ENCODE measurements around the gene GPR157. TPM values are rescaled to one million over a fixed set of nuclear protein-coding genes. Genes with fewer than 3 reads are reported as not detected.
"Not testable (repeated sequence)": the region's sequence is repeated elsewhere in the genome, so short reads cannot be mapped to it uniquely, and the experiment has no call there.

The GPR157 gene
- total RNA-seq, 2 donors from 2014 or later: 4.4 to 5.6 TPM

DNA sequence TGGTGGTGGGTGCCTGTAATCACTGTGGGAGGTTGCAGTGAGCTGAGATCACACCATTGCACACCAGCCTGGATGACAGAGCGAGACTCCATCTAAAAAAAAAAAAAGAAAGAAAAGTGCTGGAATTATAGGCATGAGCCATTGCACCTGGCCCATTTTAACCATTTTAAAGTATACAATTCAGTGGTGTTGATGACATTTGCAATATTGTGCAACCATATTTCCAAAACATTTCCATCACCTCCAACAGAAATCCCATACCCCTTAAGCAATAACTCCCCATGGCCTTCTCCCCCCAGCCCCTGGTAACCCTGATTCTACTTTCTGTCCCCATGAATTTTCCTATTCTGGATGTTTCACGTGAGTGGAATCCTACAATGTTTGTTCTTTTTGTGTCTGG is 11.0 kb upstream of the GPR157 start:
- no peak for ATAC-seq
- no peaks in the 10 kb centered on the region for H3K9me3 ChIP-seq (ENCODE audit: control insufficient read depth, low read length, poor library complexity, severe bottlenecking)
- peaks cover 3% of the 10 kb centered on the region for H3K4me1 Mint-ChIP-seq
- peaks cover 11% of the 10 kb centered on the region for H3K27me3 Mint-ChIP-seq
- no peak for DNase-seq
- H3K27ac Mint-ChIP-seq: no peak overlapping the region
- no peak overlapping the region for H3K4me3 Mint-ChIP-seq
- no peaks in the 10 kb centered on the region for H3K36me3 Mint-ChIP-seq (ENCODE audit: low read depth)

DNA sequence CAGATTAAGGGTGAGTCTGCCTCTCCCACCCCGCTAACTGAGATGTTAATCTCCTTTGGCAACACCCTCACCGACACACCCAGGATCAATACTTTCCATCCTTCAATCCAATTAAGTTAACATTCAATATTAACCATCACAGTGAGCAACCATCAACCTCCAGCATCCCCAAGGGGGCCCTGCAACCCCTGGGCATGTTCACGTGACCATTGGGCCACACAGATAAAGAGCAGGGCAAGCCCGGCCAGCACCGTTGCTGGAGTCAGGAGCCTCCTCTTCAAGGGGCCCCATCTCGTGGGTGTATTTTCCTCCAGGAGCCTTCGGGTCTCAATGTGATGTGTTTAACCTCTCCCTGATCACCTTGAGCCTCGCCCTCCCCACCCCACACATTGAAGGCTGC is 8.0 kb upstream of the GPR157 start:
- no peak overlapping the region for H3K4me3 Mint-ChIP-seq

DNA sequence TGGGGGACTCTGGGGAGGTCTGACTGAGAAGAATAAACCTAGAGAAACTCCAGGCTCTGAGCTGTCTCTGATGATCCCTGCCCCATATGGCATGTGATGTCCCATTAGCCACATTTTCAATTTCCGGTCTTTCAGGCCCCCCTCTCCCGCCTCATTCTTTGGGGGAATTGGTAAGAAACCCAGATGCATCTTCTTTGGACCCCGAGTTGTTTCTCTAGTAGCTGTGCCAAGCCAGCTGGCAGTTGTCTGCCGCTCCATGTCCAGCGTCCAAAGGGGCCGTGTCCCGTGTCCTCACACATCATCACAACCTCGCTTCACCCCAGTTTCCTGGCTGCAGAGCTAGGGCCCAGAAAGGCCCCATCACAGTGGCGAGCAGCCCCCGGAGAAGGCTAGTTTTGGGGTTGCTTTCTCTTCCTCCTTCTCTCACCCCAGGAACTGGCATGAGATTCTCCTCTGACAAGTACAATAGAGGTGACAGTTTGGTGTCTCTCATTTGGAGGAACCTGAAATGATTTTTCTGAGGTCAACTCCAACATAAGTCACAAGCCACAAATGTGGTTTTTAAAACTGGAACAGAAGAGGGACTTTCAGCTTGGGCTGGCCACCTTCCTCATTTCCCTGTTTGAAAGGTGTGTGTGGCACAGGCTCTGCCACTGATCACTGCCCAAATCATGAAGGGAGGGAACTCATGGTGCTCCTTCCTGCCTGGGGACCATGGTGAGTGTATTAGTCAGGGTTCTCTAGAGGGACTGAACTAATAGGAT is 6.4 kb upstream of the GPR157 start:
- peaks cover under 1% of the 10 kb centered on the region for H3K4me1 Mint-ChIP-seq
- H3K9me3 ChIP-seq (ENCODE audit: control insufficient read depth, low read length, poor library complexity, severe bottlenecking): no peaks in the 10 kb centered on the region
- no peaks in the 10 kb centered on the region for H3K36me3 Mint-ChIP-seq (ENCODE audit: low read depth)
- no peak overlapping the region for H3K4me3 Mint-ChIP-seq
- no peak for DNase-seq
- no peak overlapping the region for H3K27ac Mint-ChIP-seq
- peaks cover 11% of the 10 kb centered on the region for H3K27me3 Mint-ChIP-seq
- ATAC-seq: no peak

More for the DNA sequence above, 8.0 kb upstream of the GPR157 start:
- H3K27ac Mint-ChIP-seq: no peak overlapping the region
- peaks cover 11% of the 10 kb centered on the region for H3K27me3 Mint-ChIP-seq
- ATAC-seq: no peak
- DNase-seq: no peak
- no peaks in the 10 kb centered on the region for H3K36me3 Mint-ChIP-seq (ENCODE audit: low read depth)
- no peaks in the 10 kb centered on the region for H3K9me3 ChIP-seq (ENCODE audit: control insufficient read depth, low read length, poor library complexity, severe bottlenecking)
- H3K4me1 Mint-ChIP-seq: no peaks in the 10 kb centered on the region

DNA sequence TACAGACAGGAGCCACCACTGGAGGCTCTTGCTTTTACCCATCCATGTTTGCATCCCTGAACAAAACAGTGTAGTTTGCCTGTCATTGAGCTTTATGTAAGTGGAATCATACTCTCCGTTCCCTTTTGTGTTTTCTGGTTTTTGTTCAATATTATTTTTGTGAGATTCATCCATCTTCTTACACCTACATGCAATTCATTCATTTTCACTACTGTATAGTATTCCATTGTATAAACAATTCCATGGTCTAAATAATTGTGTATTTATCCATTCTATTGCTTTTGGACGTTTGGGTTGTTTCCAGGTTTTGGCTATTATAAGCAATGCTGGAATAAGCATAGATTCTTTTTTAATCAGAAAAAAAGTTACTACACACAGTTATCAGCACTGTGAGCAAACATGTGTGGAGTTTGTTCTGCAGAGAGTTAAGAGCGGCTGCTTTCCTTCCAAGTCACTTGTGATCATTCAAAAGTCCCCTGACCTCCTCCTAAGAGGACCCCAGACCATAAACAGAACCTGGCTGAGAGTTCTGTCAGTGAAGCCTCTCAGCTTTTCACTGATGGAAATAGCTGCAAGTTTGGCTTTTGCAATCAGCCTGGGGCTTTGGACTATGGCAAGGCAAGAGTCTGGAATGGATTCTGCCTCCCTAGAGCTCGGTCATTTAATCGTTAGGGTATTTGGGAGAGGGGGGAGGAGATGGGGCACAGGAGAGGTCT is 5.1 kb upstream of the GPR157 start:
- H3K27ac Mint-ChIP-seq: no peak overlapping the region
- no peaks in the 10 kb centered on the region for H3K36me3 Mint-ChIP-seq (ENCODE audit: low read depth)
- no peak overlapping the region for H3K4me3 Mint-ChIP-seq
- DNase-seq (no peak), ATAC-seq (no peak)
- H3K27me3 Mint-ChIP-seq: peaks cover 11% of the 10 kb centered on the region
- peaks cover 7% of the 10 kb centered on the region for H3K4me1 Mint-ChIP-seq
- no peaks in the 10 kb centered on the region for H3K9me3 ChIP-seq (ENCODE audit: control insufficient read depth, low read length, poor library complexity, severe bottlenecking)

DNA sequence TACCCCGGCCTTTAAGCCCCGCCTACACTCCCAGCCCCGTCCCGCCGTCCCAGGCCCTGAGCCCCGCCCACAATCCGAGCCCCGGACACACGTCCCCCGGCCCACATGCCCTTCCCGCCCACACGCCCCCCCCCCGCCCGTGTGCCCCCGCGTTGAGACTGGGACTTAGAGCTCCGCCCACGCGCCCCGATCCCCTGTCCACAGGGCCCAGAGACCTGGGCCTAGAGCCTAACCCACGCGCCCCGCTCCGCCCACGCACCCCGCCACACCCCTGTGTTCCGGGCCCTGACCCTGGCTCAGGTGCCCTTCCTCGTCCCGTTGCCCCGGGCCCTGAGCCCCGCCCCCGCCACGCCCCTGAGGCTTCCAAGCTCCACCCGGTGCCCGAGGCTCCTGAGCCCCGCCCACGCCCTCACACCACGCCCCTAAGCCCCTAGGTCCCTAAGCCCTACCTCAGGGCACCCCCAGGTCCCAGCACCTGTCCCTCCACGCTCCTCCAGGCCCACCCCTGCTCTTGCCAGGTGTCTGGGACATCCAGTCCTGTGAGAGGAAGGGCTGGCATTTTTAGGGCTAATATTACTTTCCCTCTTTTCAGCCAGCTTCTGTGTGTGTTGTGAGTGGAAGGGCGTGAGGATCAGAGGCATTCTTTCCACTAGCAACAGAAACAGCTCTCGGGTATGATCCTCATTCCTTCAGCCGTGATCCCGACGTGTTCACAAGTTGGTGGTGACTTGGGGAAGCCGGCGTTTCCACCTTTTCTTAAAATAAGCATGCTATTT is 552 bp upstream of the GPR157 start:
- Mint-ChIP-seq H3K4me3 (peak overlapping the region; percentile 88), H3K36me3 (ENCODE audit: low read depth) (no peaks in the 10 kb centered on the region), H3K4me1 (peaks cover 15% of the 10 kb centered on the region), H3K27me3 (no peaks in the 10 kb centered on the region), H3K27ac (peak overlapping the region; percentile 37)
- ATAC-seq (peak; percentile 76), DNase-seq (peak; percentile 72 to 87 (median 86))
- H3K9me3 ChIP-seq (ENCODE audit: control insufficient read depth, low read length, poor library complexity, severe bottlenecking): no peaks in the 10 kb centered on the region

DNA sequence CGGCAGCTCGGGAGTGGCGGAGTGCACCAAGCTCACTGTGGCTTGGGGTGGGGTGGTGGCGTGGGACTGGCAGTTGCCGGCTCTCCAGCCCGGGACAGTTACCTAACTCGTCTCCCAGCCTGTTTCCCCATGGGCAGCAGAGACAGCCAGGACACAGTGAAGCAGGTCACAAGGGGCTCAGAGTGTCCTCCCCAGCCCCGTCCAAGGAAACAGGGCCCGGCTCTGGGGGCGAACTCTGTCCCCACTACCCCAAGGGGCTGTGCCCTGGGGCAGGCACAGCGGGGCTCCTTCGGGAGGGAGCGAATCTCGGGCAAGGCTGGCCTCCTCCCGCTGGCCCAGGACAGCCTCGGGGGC is 759 bp downstream of the GPR157 start:
- Mint-ChIP-seq H3K36me3 (ENCODE audit: low read depth) (no peaks in the 10 kb centered on the region), H3K4me3 (peak overlapping the region; percentile 95), H3K27ac (peak overlapping the region; percentile 8), H3K4me1 (peaks cover 15% of the 10 kb centered on the region), H3K27me3 (no peaks in the 10 kb centered on the region)
- DNase-seq: no peak
- ATAC-seq: no peak
- no peaks in the 10 kb centered on the region for H3K9me3 ChIP-seq (ENCODE audit: control insufficient read depth, low read length, poor library complexity, severe bottlenecking)

DNA sequence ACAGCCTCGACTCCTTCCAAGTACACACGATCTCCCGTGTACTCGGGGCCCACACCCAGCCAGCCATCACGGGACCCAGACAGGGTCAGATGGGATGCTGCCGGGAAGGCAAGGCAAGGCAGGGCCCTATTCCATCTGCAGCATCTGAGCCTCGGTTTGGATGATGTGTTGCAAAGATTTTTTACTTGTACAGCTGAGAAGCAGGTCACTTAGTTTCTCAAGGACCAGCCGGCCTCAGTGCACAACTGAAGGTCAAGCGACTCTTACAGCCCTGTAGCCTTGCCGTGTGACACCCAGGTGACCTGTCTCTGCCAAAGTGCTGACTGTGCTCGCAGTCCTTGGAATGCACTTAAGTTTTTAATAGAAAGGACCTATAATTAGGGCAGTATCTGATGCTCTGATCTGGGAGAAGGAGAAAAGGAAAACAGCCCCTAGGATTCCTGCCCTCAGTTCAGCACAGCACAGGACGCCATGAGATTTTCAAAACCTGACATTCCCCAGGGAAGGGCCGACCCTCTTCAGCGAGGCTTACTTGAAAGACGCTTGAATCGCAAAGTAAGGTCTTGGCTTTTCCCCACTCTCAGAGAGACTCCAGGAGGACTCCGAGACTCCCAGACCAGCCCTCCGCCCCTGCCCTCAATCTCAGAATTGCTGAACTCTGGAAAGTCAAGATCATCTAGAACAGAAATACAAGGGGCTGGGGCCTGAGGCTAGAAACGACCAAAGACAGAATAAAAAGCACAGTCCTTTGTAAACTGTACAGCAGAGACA is 1.3 kb downstream of the GPR157 start:
- no peaks in the 10 kb centered on the region for H3K9me3 ChIP-seq (ENCODE audit: control insufficient read depth, low read length, poor library complexity, severe bottlenecking)
- no peak for DNase-seq
- ATAC-seq: no peak
- no peaks in the 10 kb centered on the region for H3K36me3 Mint-ChIP-seq (ENCODE audit: low read depth)
- H3K27me3 Mint-ChIP-seq: no peaks in the 10 kb centered on the region
- peaks cover 15% of the 10 kb centered on the region for H3K4me1 Mint-ChIP-seq
- H3K4me3 Mint-ChIP-seq: peak overlapping the region; percentile 95
- H3K27ac Mint-ChIP-seq: no peak overlapping the region

DNA sequence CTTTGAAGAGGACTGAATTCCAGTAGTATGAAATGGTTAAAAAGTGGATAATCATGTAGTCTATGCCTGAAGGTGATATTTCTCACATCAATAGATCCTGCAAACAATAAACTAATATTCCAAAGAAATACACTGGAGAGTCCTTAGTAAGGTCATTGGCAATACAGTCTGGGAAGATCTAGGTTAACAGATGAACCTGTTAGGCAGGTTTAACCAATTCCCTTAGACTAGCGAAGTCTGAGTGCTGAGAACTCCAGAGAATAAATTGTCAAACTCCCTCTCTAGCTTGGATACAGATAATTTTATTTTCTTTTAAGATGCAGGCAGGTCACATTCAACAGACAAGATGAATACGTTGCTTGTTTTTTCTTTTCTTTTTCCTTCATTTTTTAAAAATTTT is 2.4 kb downstream of the GPR157 start:
- no peaks in the 10 kb centered on the region for H3K27me3 Mint-ChIP-seq
- ATAC-seq (no peak), DNase-seq (no peak)
- H3K9me3 ChIP-seq (ENCODE audit: control insufficient read depth, low read length, poor library complexity, severe bottlenecking): no peaks in the 10 kb centered on the region
- peaks cover 25% of the 10 kb centered on the region for H3K4me1 Mint-ChIP-seq
- H3K4me3 Mint-ChIP-seq: no peak overlapping the region
- no peak overlapping the region for H3K27ac Mint-ChIP-seq
- H3K36me3 Mint-ChIP-seq (ENCODE audit: low read depth): no peaks in the 10 kb centered on the region

DNA sequence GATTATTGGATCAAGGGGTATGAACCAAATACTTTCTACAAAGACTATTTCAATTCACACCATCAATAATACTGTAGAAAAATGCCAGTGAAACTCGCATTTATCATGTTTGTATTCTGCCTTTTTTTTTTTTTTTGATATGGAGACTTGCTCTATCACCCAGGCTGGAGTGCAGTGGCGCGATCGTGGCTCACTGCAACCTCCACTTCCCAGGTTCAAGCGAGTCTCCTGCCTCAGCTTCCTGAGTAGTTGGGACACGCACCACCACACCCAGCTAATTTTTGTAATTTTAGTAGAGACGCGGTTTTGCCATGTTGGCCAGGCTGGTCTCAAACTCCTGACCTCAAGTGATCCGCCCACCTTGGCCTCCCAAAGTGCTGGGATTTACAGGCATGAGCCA is 3.1 kb downstream of the GPR157 start:
- peaks cover 25% of the 10 kb centered on the region for H3K4me1 Mint-ChIP-seq
- not testable (repeated sequence) for H3K9me3 ChIP-seq (ENCODE audit: control insufficient read depth, low read length, poor library complexity, severe bottlenecking); DNase-seq; ATAC-seq; H3K27ac Mint-ChIP-seq; H3K27me3 Mint-ChIP-seq; H3K36me3 Mint-ChIP-seq (ENCODE audit: low read depth); H3K4me3 Mint-ChIP-seq

DNA sequence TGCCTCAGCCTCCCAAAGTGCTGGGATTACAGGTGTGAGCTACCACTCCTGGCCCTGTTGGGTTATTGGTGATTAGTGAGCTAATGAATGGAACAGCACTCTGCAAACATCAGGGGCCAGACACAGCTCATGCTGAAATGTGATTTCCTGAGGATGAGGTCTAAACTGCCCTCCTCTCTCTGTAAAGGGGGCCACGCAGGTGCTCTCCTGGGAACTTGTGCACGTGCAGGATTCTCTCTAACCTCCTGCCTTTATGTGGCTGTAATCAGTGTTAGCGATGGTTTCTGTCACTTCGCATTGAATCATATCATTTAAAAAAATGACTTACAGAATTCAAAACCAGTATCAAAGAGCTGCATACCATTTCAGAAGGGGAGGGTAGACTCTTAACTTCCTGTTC is 3.6 kb downstream of the GPR157 start:
- Mint-ChIP-seq H3K36me3 (ENCODE audit: low read depth) (no peaks in the 10 kb centered on the region), H3K4me3 (no peak overlapping the region), H3K4me1 (peaks cover 26% of the 10 kb centered on the region)

DNA sequence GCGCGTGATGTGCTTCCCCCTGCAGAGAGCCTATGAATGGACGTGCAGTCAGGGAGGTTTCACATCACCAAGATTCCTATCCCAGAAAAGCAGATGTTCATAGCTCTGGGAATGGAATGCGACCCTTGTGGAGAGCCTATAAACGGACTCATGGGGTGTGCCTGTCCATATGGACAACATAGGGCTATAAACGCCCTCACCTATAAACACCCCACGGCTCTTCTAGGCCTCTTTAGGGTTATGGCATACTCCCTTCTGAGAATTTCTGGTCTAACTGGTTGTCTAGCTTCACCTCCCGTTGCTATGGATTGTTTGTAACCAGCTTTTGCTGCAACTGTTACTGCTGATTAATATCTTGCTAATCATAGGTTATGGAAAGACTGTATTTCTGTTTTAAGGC is 4.5 kb downstream of the GPR157 start:
- not testable (repeated sequence) for DNase-seq; ATAC-seq; H3K4me3 Mint-ChIP-seq; H3K9me3 ChIP-seq (ENCODE audit: control insufficient read depth, low read length, poor library complexity, severe bottlenecking); H3K27me3 Mint-ChIP-seq; H3K27ac Mint-ChIP-seq; H3K36me3 Mint-ChIP-seq (ENCODE audit: low read depth)
- peaks cover 20% of the 10 kb centered on the region for H3K4me1 Mint-ChIP-seq

More for the DNA sequence above, 3.6 kb downstream of the GPR157 start:
- no peaks in the 10 kb centered on the region for H3K27me3 Mint-ChIP-seq
- no peak overlapping the region for H3K27ac Mint-ChIP-seq
- H3K9me3 ChIP-seq (ENCODE audit: control insufficient read depth, low read length, poor library complexity, severe bottlenecking): no peaks in the 10 kb centered on the region
- no peak for ATAC-seq
- DNase-seq: no peak

DNA sequence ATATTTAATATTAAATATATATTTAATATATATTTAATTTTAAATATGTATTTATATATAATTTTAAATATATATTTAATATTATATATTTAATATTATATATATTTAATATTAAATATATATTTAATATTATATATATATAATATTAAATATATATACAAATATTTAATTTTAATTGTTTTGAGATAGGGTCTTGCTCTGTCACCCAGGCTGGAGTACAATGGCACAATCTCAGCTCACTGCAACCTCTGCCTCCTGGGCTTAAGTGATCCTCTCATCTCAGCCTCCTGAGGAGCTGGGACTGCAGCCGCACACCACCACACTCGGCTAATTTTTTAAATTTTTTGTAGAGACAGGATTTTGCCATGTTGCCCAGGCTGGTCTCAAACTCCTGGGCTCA is 5.2 kb downstream of the GPR157 start:
- not testable (repeated sequence) for H3K27me3 Mint-ChIP-seq, H3K4me3 Mint-ChIP-seq

More for the DNA sequence above, 5.2 kb downstream of the GPR157 start:
- ATAC-seq; H3K27ac Mint-ChIP-seq; DNase-seq; H3K9me3 ChIP-seq (ENCODE audit: control insufficient read depth, low read length, poor library complexity, severe bottlenecking); H3K36me3 Mint-ChIP-seq (ENCODE audit: low read depth): not testable (repeated sequence)
- peaks cover 20% of the 10 kb centered on the region for H3K4me1 Mint-ChIP-seq
